Subcutaneous abdominal adipose tissue (tissue), 5 donors: ENCODE data around the gene MYCN.

Experiments
- H3K27ac ChIP-seq: one replicate; pipeline ENCODE4 v1.7.0; 2013; ENCODE audit warnings: low read depth, mild to moderate bottlenecking, inconsistent platforms, low read length, moderate library complexity
- H3K27me3 ChIP-seq, 5 donors: one replicate each; pipeline ENCODE4 v1.7.0; 2013; ENCODE audit warnings: low read length in 5 of 5, inconsistent platforms in 1 of 5; ENCODE audit not compliant: control insufficient read depth in 5 of 5, insufficient read depth in 4 of 5
- H3K36me3 ChIP-seq, 5 donors: one replicate each; pipeline ENCODE4 v1.7.0; 2013; ENCODE audit warnings: low read length in 5 of 5; ENCODE audit not compliant: control insufficient read depth in 5 of 5, insufficient read depth in 5 of 5
- H3K4me1 ChIP-seq, 5 donors: one replicate each; pipeline ENCODE4 v1.7.0; 2013; ENCODE audit warnings: low read length in 5 of 5, mild to moderate bottlenecking in 3 of 5, moderate library complexity in 1 of 5; ENCODE audit not compliant: control insufficient read depth in 5 of 5, insufficient read depth in 5 of 5
- H3K4me3 ChIP-seq, 5 donors: one replicate each; pipeline ENCODE4 v1.7.0; 2013; ENCODE audit warnings: low read length in 5 of 5, low read depth in 1 of 5
- H3K9ac ChIP-seq, 5 donors: one replicate each; pipeline ENCODE4 v1.7.0; 2013; ENCODE audit warnings: low read length in 5 of 5, mild to moderate bottlenecking in 4 of 5, moderate library complexity in 3 of 5
- H3K9me3 ChIP-seq, 5 donors: one replicate each; pipeline ENCODE4 v1.7.0; 2013; ENCODE audit warnings: low read length in 5 of 5; ENCODE audit not compliant: control insufficient read depth in 5 of 5
- donor health status: healthy.
- donor health status: healthy.
- donor health status: healthy.
- donor health status: healthy.
- donor health status: healthy.

The MYCN gene

DNA sequence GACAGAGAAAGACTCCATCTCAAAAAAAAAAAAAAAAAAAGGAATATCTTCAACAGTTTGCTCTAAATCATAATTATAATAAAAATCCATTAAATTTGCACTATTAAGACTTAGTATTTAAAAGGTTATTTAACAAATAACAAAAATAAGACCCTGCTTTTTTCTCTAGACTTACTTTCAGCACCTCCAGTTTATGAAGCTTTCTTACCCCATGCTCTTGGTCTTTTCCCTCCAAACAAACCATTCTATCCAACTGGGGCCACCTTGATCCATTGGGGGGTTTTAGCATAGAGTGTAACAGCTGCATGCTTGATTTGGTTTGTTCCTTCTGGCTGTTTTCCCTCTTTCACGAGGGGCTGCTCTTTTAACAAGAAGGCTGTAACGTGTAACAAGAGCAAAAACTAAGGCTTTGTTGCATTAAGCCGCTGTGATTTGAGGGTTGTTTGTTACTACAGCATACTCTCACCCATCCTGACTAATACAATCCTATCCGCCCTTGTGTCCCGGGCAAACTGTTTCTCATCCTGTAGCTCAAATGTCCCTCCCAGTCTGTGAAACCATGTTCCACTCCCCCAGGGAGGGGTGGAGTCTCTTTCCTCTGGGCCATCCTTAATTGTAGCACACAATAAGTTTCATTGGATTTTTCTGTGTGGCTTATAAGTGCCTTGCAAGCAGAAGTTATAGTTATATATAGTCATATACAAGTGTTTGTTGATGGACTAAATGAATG, 9.6 kb upstream of the MYCN start:
- H3K9ac ChIP-seq = no peak overlapping the region
- no peaks in the 10 kb centered on the region for H3K4me1 ChIP-seq
- peaks cover 0 to 5% (median 0%) of the 10 kb centered on the region in 5 donors for H3K27me3 ChIP-seq
- H3K27ac ChIP-seq = no peak overlapping the region
- no peaks in the 10 kb centered on the region for H3K36me3 ChIP-seq
- no peak overlapping the region for H3K4me3 ChIP-seq
- H3K9me3 ChIP-seq = peaks cover 0 to 4% (median 0%) of the 10 kb centered on the region in 5 donors

DNA sequence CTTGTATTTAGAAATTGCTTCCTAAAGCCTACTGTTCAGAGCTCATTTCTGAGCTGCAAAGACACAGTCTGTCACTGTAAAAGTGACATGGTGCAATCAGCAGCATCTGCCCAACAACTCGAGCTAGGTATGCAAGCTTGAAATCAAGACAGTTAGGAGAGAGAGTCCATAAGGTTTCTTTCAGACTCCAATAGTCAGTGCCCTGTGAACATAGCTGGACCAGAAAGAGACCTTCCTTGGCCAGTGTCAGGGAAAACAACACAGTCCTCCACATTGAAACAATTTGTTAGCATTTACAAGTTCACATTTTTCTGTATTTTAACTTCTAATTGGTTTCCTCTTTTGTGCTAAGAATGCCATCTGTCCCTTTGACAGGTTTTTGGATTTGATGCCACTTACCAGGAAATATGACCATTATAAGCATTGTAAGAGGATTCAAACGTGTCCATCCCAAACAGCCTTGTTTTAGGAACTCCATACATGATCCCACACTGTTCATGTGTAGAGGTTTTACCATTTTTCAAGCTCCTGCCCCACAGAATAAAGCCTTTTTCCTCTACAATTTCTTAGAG, 8.9 kb upstream of the MYCN start:
- no peaks in the 10 kb centered on the region for H3K4me1 ChIP-seq
- H3K9ac ChIP-seq = no peak overlapping the region
- H3K9me3 ChIP-seq = peaks cover 0 to 4% (median 0%) of the 10 kb centered on the region in 5 donors
- H3K36me3 ChIP-seq = no peaks in the 10 kb centered on the region
- no peak overlapping the region for H3K4me3 ChIP-seq
- H3K27me3 ChIP-seq = peaks cover 0 to 5% (median 0%) of the 10 kb centered on the region in 5 donors
- no peak overlapping the region for H3K27ac ChIP-seq

DNA sequence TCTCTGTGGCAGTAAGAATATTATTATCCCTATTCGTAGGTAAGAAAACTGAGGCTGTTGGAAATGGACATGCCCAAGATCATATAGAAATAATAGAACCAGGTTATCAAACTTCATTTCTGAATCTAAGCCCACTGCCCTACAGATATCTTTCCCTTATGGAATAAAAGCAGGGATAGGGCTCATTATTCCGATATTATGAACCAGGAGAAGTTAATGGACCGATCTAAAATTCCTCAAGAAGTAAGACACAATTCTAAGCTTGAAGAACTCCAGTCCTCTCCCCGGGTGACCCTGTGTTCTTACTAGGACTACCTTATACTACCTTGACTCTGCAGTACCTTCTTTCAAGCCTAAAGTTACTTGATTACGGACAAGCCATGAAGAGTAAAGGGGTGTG, 8.4 kb upstream of the MYCN start:
- Histone ChIP-seq H3K36me3 (no peaks in the 10 kb centered on the region), H3K27ac (no peak overlapping the region), H3K4me3 (no peak overlapping the region), H3K4me1 (no peaks in the 10 kb centered on the region), H3K9me3 (peaks cover 0 to 4% (median 0%) of the 10 kb centered on the region in 5 donors), H3K9ac (no peak overlapping the region), H3K27me3 (peaks cover 0 to 5% (median 0%) of the 10 kb centered on the region in 5 donors)

DNA sequence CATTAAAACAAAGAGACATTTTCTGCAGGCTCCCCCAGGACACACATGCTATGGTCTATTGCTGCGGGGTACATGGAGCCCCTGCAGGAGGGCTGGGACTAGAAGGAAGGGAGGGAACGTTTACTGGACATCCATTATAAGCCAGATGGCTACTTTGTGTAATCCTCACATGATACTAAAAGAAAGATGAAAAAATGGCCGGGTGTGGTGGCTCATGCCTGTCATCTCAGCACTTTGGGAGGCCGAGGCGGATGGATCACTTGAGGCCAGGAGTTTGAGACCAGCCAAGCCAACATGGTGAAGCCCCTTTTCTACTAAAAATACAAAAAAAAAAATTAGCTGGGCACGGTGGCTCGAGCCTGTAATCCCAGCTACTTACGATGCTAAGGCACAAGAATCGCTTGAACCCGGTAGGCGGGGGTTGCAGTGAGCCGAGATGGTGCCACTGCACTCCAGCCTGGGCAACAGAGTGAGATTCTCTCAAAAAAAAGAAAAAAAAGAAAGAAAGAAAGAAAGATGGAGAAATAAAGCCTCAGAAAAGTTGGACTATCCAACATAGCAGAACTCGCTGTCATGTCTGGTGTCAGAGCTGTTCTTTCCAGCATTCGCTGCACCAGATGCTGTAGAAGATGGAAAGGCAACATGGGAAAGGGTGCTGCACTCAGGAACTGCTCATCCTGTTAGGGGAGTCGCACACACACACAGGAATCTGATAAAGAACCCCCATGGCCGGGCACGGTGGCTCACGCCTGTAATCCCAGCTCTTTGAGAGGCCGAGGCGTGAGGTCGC, 7.8 kb upstream of the MYCN start:
- Histone ChIP-seq H3K4me1 (no peaks in the 10 kb centered on the region), H3K9ac (no peak overlapping the region), H3K36me3 (no peaks in the 10 kb centered on the region), H3K4me3 (no peak overlapping the region), H3K9me3 (peaks cover 0 to 4% (median 0%) of the 10 kb centered on the region in 5 donors), H3K27me3 (peaks cover 0 to 5% (median 0%) of the 10 kb centered on the region in 5 donors), H3K27ac (no peak overlapping the region)

DNA sequence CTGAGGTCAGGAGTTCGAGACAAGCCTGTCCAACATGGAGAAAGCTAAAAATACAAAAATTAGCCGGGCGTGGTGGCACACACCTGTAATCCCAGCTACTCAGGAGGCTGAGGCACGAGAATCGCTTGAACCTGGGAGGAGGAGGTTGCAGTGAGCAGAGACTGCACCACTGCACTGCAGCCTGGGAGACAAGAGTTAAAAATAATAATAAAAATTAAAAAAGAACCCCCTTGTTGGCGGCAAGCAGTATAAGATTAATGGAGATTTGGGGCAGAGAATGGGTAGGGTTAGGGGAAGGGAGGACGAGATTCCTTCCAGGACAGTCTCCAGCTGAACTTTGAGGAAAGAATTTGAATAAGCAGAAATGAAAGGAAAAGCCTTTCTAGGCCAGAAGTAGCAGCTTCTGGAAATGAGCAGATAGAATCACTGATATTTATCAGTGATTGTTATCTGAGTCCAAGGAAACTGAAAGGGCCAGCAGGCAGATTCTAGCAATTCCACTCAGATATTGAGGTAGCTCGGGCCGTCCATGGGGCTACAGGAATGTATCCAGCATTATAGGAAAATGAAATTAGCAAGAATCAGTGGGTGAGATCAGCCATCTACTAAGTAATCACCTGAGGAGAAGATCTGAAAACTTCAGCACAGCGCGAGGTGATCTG, 7.0 kb upstream of the MYCN start:
- Histone ChIP-seq H3K27ac (no peak overlapping the region), H3K4me3 (no peak overlapping the region), H3K9ac (no peak overlapping the region), H3K27me3 (peaks cover 0 to 5% (median 1%) of the 10 kb centered on the region in 5 donors), H3K4me1 (no peaks in the 10 kb centered on the region), H3K36me3 (no peaks in the 10 kb centered on the region), H3K9me3 (peaks cover 0 to 4% (median 0%) of the 10 kb centered on the region in 5 donors)

DNA sequence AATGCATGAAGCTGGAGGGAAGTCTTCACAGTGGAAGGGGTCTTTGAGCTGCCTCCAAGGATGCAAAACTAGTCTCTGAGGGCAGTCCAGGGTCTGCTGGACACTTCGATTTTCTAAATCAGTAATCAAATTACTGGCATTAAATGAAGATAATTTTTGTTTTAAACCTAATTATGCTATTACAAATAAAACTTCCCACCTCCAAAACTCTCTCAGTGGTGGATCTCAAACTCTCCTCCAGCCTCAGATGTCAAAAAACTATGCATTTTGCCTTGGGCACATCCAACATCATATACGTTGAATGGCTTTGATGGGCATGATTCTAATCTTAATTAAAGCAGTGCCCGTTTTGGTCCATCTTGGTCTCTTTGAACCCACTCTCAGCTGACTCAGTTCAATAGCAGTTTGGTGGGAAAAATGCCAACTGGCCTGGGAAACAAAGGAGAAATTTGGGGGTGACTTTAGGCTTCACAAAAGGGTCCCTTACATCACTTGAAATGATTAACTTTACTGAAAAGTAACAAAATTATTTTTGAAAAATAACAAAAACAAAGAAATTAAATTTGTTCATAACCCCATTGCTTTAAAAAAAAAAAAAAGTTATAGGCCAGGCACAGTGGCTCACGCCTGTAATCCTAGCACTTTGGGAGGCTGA, 5.9 kb upstream of the MYCN start:
- peaks cover under 1 to 3% (median 3%) of the 10 kb centered on the region in 5 donors for H3K4me1 ChIP-seq
- no peak overlapping the region for H3K9ac ChIP-seq
- H3K4me3 ChIP-seq = no peak overlapping the region
- H3K27me3 ChIP-seq = peaks cover 0 to 13% (median 7%) of the 10 kb centered on the region in 5 donors
- no peak overlapping the region for H3K27ac ChIP-seq
- H3K9me3 ChIP-seq = peaks cover 0 to 4% (median 0%) of the 10 kb centered on the region in 5 donors
- H3K36me3 ChIP-seq = no peaks in the 10 kb centered on the region

DNA sequence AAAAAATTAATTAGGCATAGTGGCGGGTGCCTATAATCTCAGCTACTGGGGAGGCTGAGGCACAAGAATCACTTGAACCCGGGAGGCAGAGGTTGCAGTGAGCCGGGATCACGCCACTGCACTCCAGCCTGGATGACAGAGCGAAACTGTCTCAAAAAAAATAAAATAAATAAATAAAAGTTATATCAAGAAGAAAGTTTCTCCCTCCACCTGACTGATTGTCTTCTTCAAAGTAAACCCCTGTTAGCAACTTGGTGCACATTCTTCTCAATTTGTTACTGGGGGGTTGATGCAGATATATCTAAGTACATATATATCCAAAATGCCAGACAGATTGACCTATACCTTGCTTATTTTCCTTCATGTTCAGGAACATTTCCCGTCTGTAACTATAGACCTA, 5.2 kb upstream of the MYCN start:
- no peak overlapping the region for H3K4me3 ChIP-seq
- peaks cover 0 to 4% (median 0%) of the 10 kb centered on the region in 5 donors for H3K9me3 ChIP-seq
- no peak overlapping the region for H3K27ac ChIP-seq
- peaks cover 2 to 16% (median 9%) of the 10 kb centered on the region in 5 donors for H3K27me3 ChIP-seq
- no peaks in the 10 kb centered on the region for H3K36me3 ChIP-seq
- H3K9ac ChIP-seq = no peak overlapping the region
- peaks cover 1 to 11% (median 10%) of the 10 kb centered on the region in 5 donors for H3K4me1 ChIP-seq

DNA sequence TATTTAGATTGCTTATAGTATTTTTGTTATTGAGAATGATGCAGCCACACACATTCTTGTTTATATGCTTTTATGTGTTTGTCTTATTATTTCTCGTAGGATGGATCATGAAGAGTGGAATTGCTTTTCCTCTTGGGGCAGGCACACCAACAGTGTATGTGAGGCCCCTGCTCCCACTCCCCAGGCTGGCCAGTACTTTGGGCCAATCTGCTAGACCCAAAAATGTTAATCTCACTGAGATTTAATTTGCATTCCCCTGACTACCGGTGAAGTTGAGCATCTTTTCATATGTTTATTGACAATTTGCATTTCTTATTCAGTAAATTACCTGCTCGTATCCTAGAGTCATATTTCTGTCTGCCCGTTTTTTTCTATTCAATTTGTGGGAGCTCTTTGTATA, 4.7 kb upstream of the MYCN start:
- Histone ChIP-seq H3K4me1 (peaks cover 1 to 15% (median 15%) of the 10 kb centered on the region in 5 donors), H3K4me3 (no peak overlapping the region), H3K9me3 (peaks cover 0 to 3% (median 0%) of the 10 kb centered on the region in 5 donors), H3K27ac (no peak overlapping the region), H3K27me3 (peaks cover 5 to 17% (median 9%) of the 10 kb centered on the region in 5 donors), H3K9ac (no peak overlapping the region), H3K36me3 (no peaks in the 10 kb centered on the region)

DNA sequence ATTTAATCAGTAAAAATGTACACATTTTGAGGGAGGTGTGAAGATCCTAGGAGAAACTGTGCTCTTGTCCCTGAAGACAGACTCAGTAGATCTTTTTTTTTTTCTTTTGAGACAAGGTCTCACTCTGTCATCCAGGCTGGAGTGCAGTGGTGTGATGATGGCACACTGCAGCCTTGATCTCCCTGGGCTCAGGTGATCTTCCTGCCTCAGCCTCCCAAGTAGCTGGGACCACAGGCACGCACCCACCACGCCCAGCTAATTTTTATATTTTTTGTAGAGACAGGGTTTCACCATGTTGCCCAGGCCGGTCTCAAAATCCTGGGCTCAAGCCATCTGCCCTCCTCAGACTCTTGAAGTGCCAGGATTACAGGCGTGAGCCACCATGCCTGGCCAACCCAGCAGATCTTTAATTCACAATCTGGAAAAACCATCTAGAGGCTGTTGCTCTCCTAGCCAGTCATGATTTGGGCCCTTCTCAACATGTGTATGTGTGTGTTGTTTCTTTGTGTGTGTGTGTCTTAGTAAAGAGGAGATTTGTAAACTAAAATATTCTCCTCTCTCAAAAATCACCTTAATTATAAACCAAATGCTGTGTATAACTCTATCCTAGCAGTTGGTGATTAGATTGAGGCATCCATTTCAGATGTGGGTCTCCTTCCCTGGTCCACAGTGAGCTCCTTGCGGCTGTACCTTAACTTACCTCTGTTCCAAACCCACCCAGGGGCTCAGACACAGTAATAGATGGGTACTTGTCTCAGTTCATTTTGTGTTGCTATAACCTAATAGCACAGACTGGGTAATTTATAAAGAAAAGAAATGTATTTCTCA, 3.9 kb upstream of the MYCN start:
- H3K27ac ChIP-seq = no peak overlapping the region
- peaks cover 13 to 25% (median 16%) of the 10 kb centered on the region in 5 donors for H3K27me3 ChIP-seq
- H3K4me3 ChIP-seq = no peak overlapping the region
- H3K4me1 ChIP-seq = peaks cover 1 to 23% (median 23%) of the 10 kb centered on the region in 5 donors
- no peaks in the 10 kb centered on the region for H3K9me3 ChIP-seq
- H3K9ac ChIP-seq = no peak overlapping the region
- no peaks in the 10 kb centered on the region for H3K36me3 ChIP-seq
